Activated CD4-positive, alpha-beta memory T cell treated with anti-CD3 and anti-CD28 coated beads for 36 hours (primary cell): ENCODE measurements around the gene NRCAM. TPM values are rescaled to one million over a fixed set of nuclear protein-coding genes. Genes with fewer than 3 reads are reported as not detected.
"Not testable (repeated sequence)": the region's sequence is repeated elsewhere in the genome, so short reads cannot be mapped to it uniquely, and the experiment has no call there.

Experiments
- CTCF ChIA-PET: fragments of 350-600 bp; sonication (Branson Sonifier 250); formaldehyde crosslinking; loops from one replicate; lab custom pipeline; 2021; ENCODE audit warnings: antibody characterized with exemption, inconsistent platforms; lab: Charles Lee
- POLR2A ChIA-PET: fragments of 350-600 bp; sonication (Branson Sonifier 250); formaldehyde crosslinking; loops from one replicate; lab custom pipeline; 2021; ENCODE audit warnings: antibody characterized with exemption; lab: Charles Lee
- DNase-seq: peaks from one replicate; pipeline ENCODE4 v3.0.0-alpha.2; 2020
- H3K27ac Mint-ChIP-seq: one replicate; pipeline ENCODE4 v1.8.0; 2021; ENCODE audit warnings: mixed read lengths
- H3K27me3 Mint-ChIP-seq: one replicate; pipeline ENCODE4 v1.8.0; 2021; ENCODE audit warnings: mixed read lengths
- H3K36me3 Mint-ChIP-seq: one replicate; pipeline ENCODE4 v1.8.0; 2021; ENCODE audit warnings: mixed read lengths
- H3K4me1 Mint-ChIP-seq: one replicate; pipeline ENCODE4 v1.8.0; 2021; ENCODE audit warnings: low read depth, mixed read lengths
- H3K4me3 Mint-ChIP-seq: one replicate; pipeline ENCODE4 v1.8.0; 2021; ENCODE audit warnings: mild to moderate bottlenecking, mixed read lengths
- H3K9me3 Mint-ChIP-seq: one replicate; pipeline ENCODE4 v1.8.0; 2021; ENCODE audit warnings: mixed read lengths
- intact Hi-C: fragments of 100-400 bp; cut with micrococcal nuclease; formaldehyde crosslinking; loops from one replicate; pipeline ENCODE4 v1.15.1; 2023
- total RNA-seq, 2 experiments: library from RNA; stranded (reverse); gene quantifications; one replicate each; pipeline ENCODE4 v1.2.3, GENCODE V29; 2021

The NRCAM gene
- total RNA-seq, 2 experiments from 2014 or later: 0.14 TPM; not detected in 1

- POLR2A ChIA-PET: no interaction called here
- no peak overlapping the region for H3K4me3 Mint-ChIP-seq
- intact Hi-C loops: no loop called here
- CTCF ChIA-PET: no interaction called here
- no peak overlapping the region for H3K27ac Mint-ChIP-seq
- no peaks in the 10 kb centered on the region for H3K4me1 Mint-ChIP-seq
- H3K27me3 Mint-ChIP-seq: peaks cover 11% of the 10 kb centered on the region
- no peaks in the 10 kb centered on the region for H3K9me3 Mint-ChIP-seq
- no peaks in the 10 kb centered on the region for H3K36me3 Mint-ChIP-seq
- no peak for DNase-seq
Measured at GRCh38 chr7:108287857-108288256, 168.4 kb downstream of the NRCAM start.

DNA sequence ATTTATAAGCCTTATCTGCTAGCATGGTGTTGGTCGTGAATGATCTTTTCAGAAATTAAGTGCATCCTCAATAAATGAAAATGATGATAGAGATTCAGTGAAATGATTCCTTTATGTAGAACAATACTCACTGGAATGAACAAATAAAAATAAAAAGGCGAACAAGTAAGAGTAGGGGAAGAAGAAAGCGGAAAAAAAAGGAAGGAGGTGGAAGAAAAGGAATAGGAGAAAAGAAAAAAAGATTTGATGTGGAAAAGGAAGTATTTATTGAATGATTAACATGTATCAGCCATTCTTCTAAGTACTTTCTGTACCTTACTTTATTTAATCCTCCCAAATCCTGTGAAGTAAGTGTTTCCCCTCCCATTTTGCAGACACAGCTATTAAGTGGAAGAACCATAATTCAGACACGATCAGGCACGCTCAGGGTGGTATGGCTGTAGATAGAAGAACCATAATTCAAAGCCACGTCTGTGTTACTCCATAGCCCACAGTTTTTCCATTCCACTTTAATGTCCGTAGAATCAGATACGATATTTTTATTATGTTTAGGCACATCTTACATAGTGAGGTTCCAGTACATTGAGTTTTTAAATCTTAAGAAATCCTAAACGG, 169.8 kb downstream of the NRCAM start:
- ChIA-PET POLR2A (no interaction called here), CTCF (no interaction called here)
- Mint-ChIP-seq H3K4me1 (no peaks in the 10 kb centered on the region), H3K27ac (no peak overlapping the region), H3K36me3 (no peaks in the 10 kb centered on the region), H3K4me3 (no peak overlapping the region), H3K9me3 (no peaks in the 10 kb centered on the region), H3K27me3 (peaks cover 15% of the 10 kb centered on the region)
- no peak for DNase-seq
- intact Hi-C loops: no loop called here

- Mint-ChIP-seq H3K4me1 (no peaks in the 10 kb centered on the region), H3K4me3 (no peak overlapping the region), H3K36me3 (no peaks in the 10 kb centered on the region), H3K27me3 (peaks cover 15% of the 10 kb centered on the region), H3K9me3 (no peaks in the 10 kb centered on the region), H3K27ac (no peak overlapping the region)
- CTCF ChIA-PET: no interaction called here
- POLR2A ChIA-PET: no interaction called here
- DNase-seq: no peak
- intact Hi-C loops: no loop called here
Measured at GRCh38 chr7:108285778-108286177, 170.5 kb downstream of the NRCAM start.

DNA sequence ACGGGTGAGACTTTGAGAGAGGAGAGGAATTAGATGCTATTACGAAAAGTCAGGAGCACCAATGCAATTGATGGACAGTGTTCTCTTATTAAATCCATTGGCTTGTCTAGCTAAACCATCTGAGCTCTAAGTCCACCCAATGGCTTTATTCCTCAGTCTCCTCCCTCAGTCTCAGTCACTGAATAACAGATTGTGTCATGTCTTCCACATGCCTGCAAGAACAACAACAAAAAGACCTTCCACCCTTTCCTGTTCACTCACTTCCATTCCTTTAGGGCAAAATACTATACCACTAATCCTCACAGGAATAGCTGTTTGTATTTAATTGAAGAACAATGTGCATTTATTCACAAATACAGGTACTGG, 171.2 kb downstream of the NRCAM start:
- Mint-ChIP-seq H3K9me3 (no peaks in the 10 kb centered on the region), H3K36me3 (no peaks in the 10 kb centered on the region), H3K27me3 (peaks cover 15% of the 10 kb centered on the region), H3K4me3 (no peak overlapping the region), H3K4me1 (no peaks in the 10 kb centered on the region), H3K27ac (no peak overlapping the region)
- intact Hi-C loops: no loop called here
- POLR2A ChIA-PET: no interaction called here
- no peak for DNase-seq
- CTCF ChIA-PET: no interaction called here

GRCh38 chr7:108284349-108285002, 171.8 kb downstream of the NRCAM start:
- Mint-ChIP-seq H3K4me1 (no peaks in the 10 kb centered on the region), H3K27ac (no peak overlapping the region), H3K27me3 (peaks cover 15% of the 10 kb centered on the region), H3K4me3 (no peak overlapping the region), H3K9me3 (no peaks in the 10 kb centered on the region), H3K36me3 (no peaks in the 10 kb centered on the region)
- ChIA-PET CTCF (no interaction called here), POLR2A (no interaction called here)
- no peak for DNase-seq
- intact Hi-C loops: no loop called here

DNA sequence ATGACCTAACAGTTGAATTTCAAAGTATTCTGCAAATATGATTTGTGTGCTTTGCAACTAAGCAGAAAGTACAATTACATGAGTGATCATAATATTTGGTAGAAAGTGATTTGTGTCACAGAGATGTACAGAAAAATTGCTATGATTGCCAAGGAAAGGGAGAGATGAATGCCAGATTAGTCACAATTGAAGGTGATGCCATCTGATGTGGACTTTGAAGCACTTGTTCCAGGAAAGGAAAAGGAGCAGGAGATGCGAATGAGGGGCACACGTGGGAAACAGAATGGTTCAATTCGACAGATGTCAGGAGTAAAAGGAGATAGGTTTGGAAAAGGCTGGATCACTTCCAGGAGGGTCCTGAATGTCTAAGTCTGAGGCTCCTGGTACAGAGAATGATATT, 173.0 kb downstream of the NRCAM start:
- no peak overlapping the region for H3K27ac Mint-ChIP-seq
- H3K4me1 Mint-ChIP-seq: no peaks in the 10 kb centered on the region
- H3K4me3 Mint-ChIP-seq: no peak overlapping the region
- no peaks in the 10 kb centered on the region for H3K36me3 Mint-ChIP-seq
- intact Hi-C loops: no loop called here
- CTCF ChIA-PET: no interaction called here
- POLR2A ChIA-PET: no interaction called here
- DNase-seq: no peak
- H3K9me3 Mint-ChIP-seq: no peaks in the 10 kb centered on the region
- peaks cover 15% of the 10 kb centered on the region for H3K27me3 Mint-ChIP-seq

GRCh38 chr7:108282427-108282996, 173.7 kb downstream of the NRCAM start:
- POLR2A ChIA-PET: no interaction called here
- intact Hi-C loops: no loop called here
- Mint-ChIP-seq H3K36me3 (no peaks in the 10 kb centered on the region), H3K27me3 (peaks cover 15% of the 10 kb centered on the region), H3K27ac (no peak overlapping the region), H3K9me3 (no peaks in the 10 kb centered on the region), H3K4me1 (no peaks in the 10 kb centered on the region), H3K4me3 (no peak overlapping the region)
- CTCF ChIA-PET: no interaction called here
- DNase-seq: no peak

- Mint-ChIP-seq H3K36me3 (no peaks in the 10 kb centered on the region), H3K4me1 (no peaks in the 10 kb centered on the region), H3K4me3 (no peak overlapping the region), H3K9me3 (peaks cover 2% of the 10 kb centered on the region), H3K27ac (no peak overlapping the region), H3K27me3 (peaks cover 14% of the 10 kb centered on the region)
- ChIA-PET CTCF (no interaction called here), POLR2A (no interaction called here)
- DNase-seq: no peak
- intact Hi-C loops: no loop called here
Measured at GRCh38 chr7:108280136-108280535, 176.1 kb downstream of the NRCAM start.

DNA sequence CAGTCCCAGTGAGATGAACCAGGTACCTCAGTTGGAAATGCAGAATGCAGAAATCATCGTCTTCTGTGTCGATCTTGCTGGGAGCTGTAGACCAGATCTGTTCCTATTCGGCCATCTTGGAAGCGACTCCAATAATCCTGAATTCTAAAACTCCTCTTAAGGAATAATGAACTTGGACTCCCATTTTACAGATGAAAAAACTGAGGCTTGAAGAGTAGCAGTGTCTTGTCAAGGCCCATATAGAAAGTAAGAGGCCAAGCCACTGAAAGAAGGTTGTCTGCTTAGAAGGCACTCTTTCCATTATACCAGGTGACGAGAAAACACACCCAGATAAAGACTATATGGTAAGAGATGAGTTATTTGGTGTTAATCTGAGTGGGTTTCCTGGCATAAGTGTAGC, 177.5 kb downstream of the NRCAM start:
- no peak overlapping the region for H3K4me3 Mint-ChIP-seq
- CTCF ChIA-PET: no interaction called here
- no peak overlapping the region for H3K27ac Mint-ChIP-seq
- peaks cover 7% of the 10 kb centered on the region for H3K27me3 Mint-ChIP-seq
- no peaks in the 10 kb centered on the region for H3K36me3 Mint-ChIP-seq
- intact Hi-C loops: no loop called here
- no peaks in the 10 kb centered on the region for H3K4me1 Mint-ChIP-seq
- H3K9me3 Mint-ChIP-seq: peaks cover 7% of the 10 kb centered on the region
- DNase-seq: no peak
- POLR2A ChIA-PET: no interaction called here

- no peak for DNase-seq
- H3K4me1 Mint-ChIP-seq: no peaks in the 10 kb centered on the region
- no peaks in the 10 kb centered on the region for H3K36me3 Mint-ChIP-seq
- POLR2A ChIA-PET: no interaction called here
- peaks cover 7% of the 10 kb centered on the region for H3K27me3 Mint-ChIP-seq
- H3K27ac Mint-ChIP-seq: no peak overlapping the region
- H3K4me3 Mint-ChIP-seq: no peak overlapping the region
- intact Hi-C loops: no loop called here
- CTCF ChIA-PET: no interaction called here
- peaks cover 7% of the 10 kb centered on the region for H3K9me3 Mint-ChIP-seq
Measured at GRCh38 chr7:108278281-108278680, 178.0 kb downstream of the NRCAM start.

- H3K4me3 Mint-ChIP-seq, H3K27me3 Mint-ChIP-seq, H3K9me3 Mint-ChIP-seq, DNase-seq, H3K4me1 Mint-ChIP-seq, CTCF ChIA-PET, POLR2A ChIA-PET, H3K36me3 Mint-ChIP-seq, intact Hi-C loops, H3K27ac Mint-ChIP-seq: not testable (repeated sequence)
Measured at GRCh38 chr7:108274447-108274846, 181.8 kb downstream of the NRCAM start.

- H3K36me3 Mint-ChIP-seq, intact Hi-C loops, POLR2A ChIA-PET, CTCF ChIA-PET, H3K4me3 Mint-ChIP-seq, DNase-seq, H3K9me3 Mint-ChIP-seq, H3K4me1 Mint-ChIP-seq, H3K27ac Mint-ChIP-seq: not testable (repeated sequence)
- H3K27me3 Mint-ChIP-seq: peaks cover 11% of the 10 kb centered on the region
Measured at GRCh38 chr7:108272891-108273290, 183.3 kb downstream of the NRCAM start.
